Astrocyte (in vitro differentiated cells and primary cell): ENCODE measurements around the gene PHACTR4. TPM values are rescaled to one million over a fixed set of nuclear protein-coding genes. Genes with fewer than 3 reads are reported as not detected.

ENCODE experiments used
- DNase-seq: peaks from one replicate; pipeline ENCODE4 v3.0.0-alpha.2; 2010; ENCODE audit warnings: low read depth
- FAIRE-seq: peaks from 2 replicates; lab custom pipeline; 2011; peaks lifted over from hg19 to GRCh38; lab: Jason Lieb, UNC
- H2AFZ ChIP-seq: 2 replicates; pipeline ENCODE4 v1.6.0; 2012; ENCODE audit warnings: low read depth, low read length, inconsistent platforms
- H3K27ac ChIP-seq: 2 replicates; pipeline ENCODE4 v1.5.1; 2011; ENCODE audit warnings: low read depth, low read length, inconsistent platforms
- H3K27me3 ChIP-seq: 2 replicates; pipeline ENCODE4 v1.6.0; 2011; ENCODE audit warnings: low read length, inconsistent platforms; ENCODE audit not compliant: insufficient read depth
- H3K36me3 ChIP-seq: 2 replicates; pipeline ENCODE4 v1.5.1; 2011; ENCODE audit warnings: low read length, inconsistent platforms; ENCODE audit not compliant: insufficient read depth
- H3K4me1 ChIP-seq: 2 replicates; pipeline ENCODE4 v1.5.1; 2011; ENCODE audit warnings: low read length, inconsistent platforms; ENCODE audit not compliant: insufficient read depth
- H3K4me2 ChIP-seq: 2 replicates; pipeline ENCODE4 v1.6.0; 2012; ENCODE audit warnings: low read length, inconsistent platforms
- H3K4me3 ChIP-seq: 2 replicates; pipeline ENCODE4 v1.5.1; 2011; ENCODE audit warnings: low read depth, mild to moderate bottlenecking, low read length, inconsistent platforms; ENCODE audit not compliant: insufficient read depth
- H3K79me2 ChIP-seq: 2 replicates; pipeline ENCODE4 v1.6.0; 2012; ENCODE audit warnings: mild to moderate bottlenecking, low read length, inconsistent platforms; ENCODE audit not compliant: insufficient read depth
- H3K9ac ChIP-seq: 2 replicates; pipeline ENCODE4 v1.6.0; 2012; ENCODE audit warnings: mild to moderate bottlenecking, low read length, inconsistent platforms
- H3K9me3 ChIP-seq: 2 replicates; pipeline ENCODE4 v1.5.1; 2012; ENCODE audit warnings: low read depth, mild to moderate bottlenecking, low read length, inconsistent platforms; ENCODE audit not compliant: insufficient read depth
- H4K20me1 ChIP-seq: 2 replicates; pipeline ENCODE4 v1.6.0; 2012; ENCODE audit warnings: low read length, inconsistent platforms; ENCODE audit not compliant: insufficient read depth
- H3K27ac Mint-ChIP-seq: one replicate; pipeline ENCODE4 v1.8.0; 2021; ENCODE audit warnings: mild to moderate bottlenecking, mixed read lengths; ENCODE audit not compliant: unreplicated experiment
- H3K27me3 Mint-ChIP-seq: one replicate; pipeline ENCODE4 v1.8.0; 2021; ENCODE audit warnings: low read depth, mixed read lengths; ENCODE audit not compliant: unreplicated experiment
- H3K36me3 Mint-ChIP-seq: one replicate; pipeline ENCODE4 v1.8.0; 2021; ENCODE audit warnings: low read depth, mixed read lengths; ENCODE audit not compliant: unreplicated experiment
- H3K4me1 Mint-ChIP-seq: one replicate; pipeline ENCODE4 v1.8.0; 2021; ENCODE audit warnings: low read depth, mixed read lengths; ENCODE audit not compliant: unreplicated experiment
- H3K4me3 Mint-ChIP-seq: one replicate; pipeline ENCODE4 v1.8.0; 2021; ENCODE audit warnings: mild to moderate bottlenecking, moderate library complexity, mixed read lengths; ENCODE audit not compliant: unreplicated experiment
- H3K9me3 Mint-ChIP-seq: one replicate; pipeline ENCODE4 v1.8.0; 2021; ENCODE audit warnings: mild to moderate bottlenecking, mixed read lengths; ENCODE audit not compliant: unreplicated experiment
- CTCF ChIP-seq: IDR thresholded peaks from 2 replicates; pipeline ENCODE4 v1.5.1; 2011; ENCODE audit warnings: low read depth, mild to moderate bottlenecking, inconsistent platforms, low read length, moderate library complexity; ENCODE audit not compliant: insufficient read depth
- EZH2 ChIP-seq: IDR thresholded peaks from 2 replicates; pipeline ENCODE4 v1.6.1; 2012; ENCODE audit warnings: mild to moderate bottlenecking, low read length, inconsistent platforms; ENCODE audit not compliant: insufficient read depth
- total RNA-seq: library from RNA; stranded (reverse); gene quantifications from 2 replicates; pipeline ENCODE4 v1.2.1, GENCODE V29; 2021

Gene PHACTR4
- total RNA-seq, 1 donor from 2014 or later, result 78.5 TPM

DNA sequence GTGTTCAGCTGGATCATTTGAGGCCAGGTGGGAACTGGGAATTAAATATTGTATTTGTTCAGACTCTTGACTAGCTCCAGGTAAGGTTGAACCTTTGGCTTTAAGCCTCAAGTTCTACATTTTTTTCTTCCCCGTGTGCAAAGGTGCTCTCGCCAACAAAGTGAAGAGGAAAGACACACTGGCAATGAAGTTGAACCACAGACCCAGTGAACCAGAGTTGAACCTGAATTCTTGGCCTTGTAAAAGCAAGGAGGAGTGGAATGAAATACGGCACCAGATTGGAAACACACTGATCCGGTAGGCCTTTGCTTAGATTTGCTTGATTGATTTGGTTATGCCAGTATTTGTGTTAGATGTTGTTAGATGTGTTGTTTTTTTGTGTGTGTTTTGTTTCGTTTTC lies 110.8 kb downstream of the PHACTR4 start:
- FAIRE-seq (no peak), DNase-seq (no peak)
- no peaks in the 10 kb centered on the region for H3K27me3 Mint-ChIP-seq
- H2AFZ ChIP-seq, result no peak overlapping the region
- H3K36me3 Mint-ChIP-seq, result peaks cover 12% of the 10 kb centered on the region
- H3K4me2 ChIP-seq, result no peak overlapping the region
- H3K79me2 ChIP-seq, result no peaks in the 10 kb centered on the region
- H3K27ac Mint-ChIP-seq, result no peak overlapping the region
- H3K4me3 ChIP-seq, result no peak overlapping the region
- H3K27me3 ChIP-seq, result no peaks in the 10 kb centered on the region
- no peak overlapping the region for H3K4me3 Mint-ChIP-seq
- H3K4me1 ChIP-seq, result no peaks in the 10 kb centered on the region
- H3K4me1 Mint-ChIP-seq, result no peaks in the 10 kb centered on the region
- TF ChIP-seq CTCF (no peak), EZH2 (no peak)
- no peaks in the 10 kb centered on the region for H3K9me3 ChIP-seq
- H3K9ac ChIP-seq, result no peak overlapping the region
- no peak overlapping the region for H3K27ac ChIP-seq
- no peaks in the 10 kb centered on the region for H4K20me1 ChIP-seq
- H3K36me3 ChIP-seq, result peaks cover 29% of the 10 kb centered on the region
- H3K9me3 Mint-ChIP-seq, result no peaks in the 10 kb centered on the region

DNA sequence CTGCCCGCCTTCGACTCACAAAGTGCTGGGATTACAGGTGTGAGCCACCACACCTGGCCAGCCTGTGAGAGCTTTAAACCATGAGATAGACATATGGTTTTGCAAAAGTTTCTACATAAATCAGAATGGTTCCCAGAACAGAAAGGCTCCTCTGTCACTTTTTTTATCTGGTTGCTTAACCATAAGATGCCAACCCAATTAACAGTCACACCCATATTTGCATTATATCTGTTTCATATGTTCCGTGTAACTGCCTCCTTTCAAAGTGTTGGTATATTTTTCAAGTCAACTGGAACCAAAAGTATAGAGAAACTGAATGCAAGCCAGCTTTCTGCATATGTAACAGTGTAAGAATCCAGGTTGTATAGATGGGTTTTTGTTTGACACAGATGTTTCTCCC lies 112.6 kb downstream of the PHACTR4 start:
- FAIRE-seq, result no peak

More for the DNA sequence above, 112.6 kb downstream of the PHACTR4 start:
- Histone ChIP-seq H3K4me3 (no peak overlapping the region), H3K27me3 (no peaks in the 10 kb centered on the region), H3K9me3 (no peaks in the 10 kb centered on the region), H3K79me2 (no peaks in the 10 kb centered on the region), H3K27ac (no peak overlapping the region), H3K4me2 (no peak overlapping the region), H4K20me1 (no peaks in the 10 kb centered on the region), H3K36me3 (peaks cover 23% of the 10 kb centered on the region), H3K9ac (no peak overlapping the region), H3K4me1 (no peaks in the 10 kb centered on the region), H2AFZ (no peak overlapping the region)
- H3K27ac Mint-ChIP-seq, result no peak overlapping the region
- DNase-seq, result no peak
- H3K4me3 Mint-ChIP-seq, result no peak overlapping the region
- TF ChIP-seq CTCF, result no peak
- TF ChIP-seq EZH2, result no peak
- H3K27me3 Mint-ChIP-seq, result no peaks in the 10 kb centered on the region
- H3K36me3 Mint-ChIP-seq, result peaks cover 16% of the 10 kb centered on the region
- H3K9me3 Mint-ChIP-seq, result no peaks in the 10 kb centered on the region
- H3K4me1 Mint-ChIP-seq, result no peaks in the 10 kb centered on the region
